Right lung (tissue), 5 donors: ENCODE results near the gene RAB40B. TPM values are rescaled to one million over a fixed set of nuclear protein-coding genes. Genes with fewer than 3 reads are reported as not detected.
"Not testable (repeated sequence)": the region's sequence is repeated elsewhere in the genome, so short reads cannot be mapped to it uniquely, and the experiment has no call there.

Experiments
- DNase-seq, 2 donors: peaks; one replicate each; pipeline ENCODE4 v3.0.0-alpha.2; 2013
- polyA plus RNA-seq, 5 donors: library from polyadenylated mRNA; unstranded; fragments of 120-200 nt; gene quantifications; one replicate each; pipeline versions ENCODE4 v1.2.1 to v1.2.3, GENCODE V29; 2013; ENCODE audit warnings: inconsistent platforms in 1 of 5, low replicate concordance in 1 of 5; ENCODE audit not compliant: insufficient read length in 5 of 5, insufficient read depth in 1 of 5

The RAB40B gene
- polyA plus RNA-seq, 5 donors = 15.4 to 31.9 (median 22.4) TPM

DNA sequence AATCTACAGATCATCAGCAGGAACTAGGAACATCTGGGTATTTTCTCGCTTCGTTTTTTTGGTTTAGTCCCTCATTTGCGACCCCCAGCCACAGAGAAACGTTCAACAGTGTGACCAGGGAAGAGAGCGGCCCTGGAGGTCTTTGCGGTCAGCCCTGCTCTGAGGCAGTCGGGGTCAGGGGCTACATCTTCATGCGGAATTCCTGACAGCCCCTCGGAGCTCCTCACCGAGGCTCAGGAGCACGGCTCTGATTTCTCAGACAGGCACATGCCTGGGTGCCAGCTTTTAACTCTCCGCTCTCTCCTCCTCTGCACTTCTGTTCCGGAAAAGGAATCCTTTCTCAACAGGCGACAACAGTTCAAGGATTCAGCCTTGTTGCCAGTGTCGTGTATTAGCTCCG, 42.2 kb downstream of the RAB40B start:
- no peak for DNase-seq

- no peak for DNase-seq
These were observed 43.0 kb downstream of the RAB40B start for GRCh38 chr17:82655523-82655922.

GRCh38 chr17:82655038-82655479, 43.4 kb downstream of the RAB40B start:
- no peak for DNase-seq

GRCh38 chr17:82654611-82655010, 43.9 kb downstream of the RAB40B start:
- not testable (repeated sequence) for DNase-seq

DNA sequence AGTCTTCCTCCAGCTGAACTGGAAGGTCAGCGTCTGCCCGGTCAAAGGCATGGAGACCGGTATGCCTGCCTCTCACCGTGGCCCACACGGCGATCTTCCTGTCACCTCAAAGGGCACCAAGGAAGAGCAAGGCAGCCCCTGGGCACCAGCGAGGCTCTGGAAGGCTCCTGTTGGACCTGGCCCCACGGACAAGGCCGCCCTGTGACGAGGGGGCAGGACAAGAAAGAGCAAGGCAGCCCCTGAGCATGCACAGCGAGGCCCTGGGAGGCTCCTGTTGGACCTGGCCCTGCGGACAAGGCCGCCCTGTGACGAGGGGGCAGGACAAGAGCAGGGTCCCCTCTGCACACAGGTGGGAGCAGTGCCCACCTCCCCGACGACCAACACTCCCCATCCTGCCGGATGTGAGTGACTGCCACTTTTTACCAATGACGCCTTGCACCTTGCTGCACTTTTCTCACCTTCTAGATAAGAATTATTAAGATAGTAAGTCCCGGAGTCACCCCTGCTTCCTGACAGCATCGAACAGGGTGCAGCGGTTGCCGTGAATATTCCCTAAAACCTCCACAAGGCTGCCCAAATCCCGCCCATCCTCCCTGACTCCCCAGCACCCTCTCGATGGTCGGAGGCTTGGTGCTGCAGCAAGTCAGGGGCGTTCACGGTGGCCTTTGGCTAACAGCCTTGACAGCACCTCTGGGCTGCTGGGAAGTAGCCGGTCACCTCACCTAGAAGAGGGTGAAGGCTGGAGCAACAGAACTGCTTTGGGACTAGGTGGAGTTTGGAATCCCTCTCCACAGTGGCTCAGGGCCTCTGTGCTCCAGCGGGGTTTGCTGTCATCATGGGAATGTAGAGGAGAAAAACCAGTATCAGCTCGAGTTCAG, 44.6 kb downstream of the RAB40B start:
- DNase-seq = no peak

- DNase-seq = no peak
These were observed 47.8 kb downstream of the RAB40B start for GRCh38 chr17:82650723-82651122.

DNA sequence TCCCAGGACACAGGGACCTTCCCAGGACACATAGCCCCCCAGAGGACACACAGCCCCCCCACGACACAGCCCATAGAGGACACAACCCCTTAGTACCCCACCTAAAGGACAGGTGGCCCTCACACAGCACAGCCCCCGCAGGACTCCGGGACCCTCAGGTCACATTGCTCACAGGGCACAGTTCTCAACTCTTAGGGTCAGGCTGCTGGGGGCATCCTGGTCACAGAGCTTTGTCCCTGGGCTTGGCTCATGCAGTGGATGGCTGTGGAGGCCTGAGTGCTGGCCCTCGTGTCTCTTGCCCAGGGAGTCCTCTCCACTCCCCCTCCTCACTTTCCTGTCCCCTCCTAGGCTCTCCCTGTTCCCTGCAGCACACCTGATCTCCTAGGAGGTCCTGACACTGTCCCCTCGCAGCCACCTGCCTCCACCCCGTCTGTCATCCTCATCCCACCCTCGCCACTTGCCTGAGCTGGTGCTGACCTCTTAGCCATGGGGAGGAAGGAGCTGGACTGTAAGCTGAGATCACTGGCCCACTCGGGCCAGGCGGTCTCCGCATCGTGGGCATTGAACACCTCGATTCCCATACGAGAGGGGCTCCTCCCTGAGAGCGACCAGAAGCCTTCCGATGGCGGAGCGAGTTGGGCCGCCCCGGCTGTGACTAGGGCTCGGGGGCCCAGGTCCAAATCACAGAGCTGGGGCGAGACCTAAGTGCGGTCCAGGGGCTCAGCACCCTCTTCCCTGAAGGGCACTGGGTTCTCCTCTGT, 48.8 kb downstream of the RAB40B start:
- DNase-seq = no peak

DNA sequence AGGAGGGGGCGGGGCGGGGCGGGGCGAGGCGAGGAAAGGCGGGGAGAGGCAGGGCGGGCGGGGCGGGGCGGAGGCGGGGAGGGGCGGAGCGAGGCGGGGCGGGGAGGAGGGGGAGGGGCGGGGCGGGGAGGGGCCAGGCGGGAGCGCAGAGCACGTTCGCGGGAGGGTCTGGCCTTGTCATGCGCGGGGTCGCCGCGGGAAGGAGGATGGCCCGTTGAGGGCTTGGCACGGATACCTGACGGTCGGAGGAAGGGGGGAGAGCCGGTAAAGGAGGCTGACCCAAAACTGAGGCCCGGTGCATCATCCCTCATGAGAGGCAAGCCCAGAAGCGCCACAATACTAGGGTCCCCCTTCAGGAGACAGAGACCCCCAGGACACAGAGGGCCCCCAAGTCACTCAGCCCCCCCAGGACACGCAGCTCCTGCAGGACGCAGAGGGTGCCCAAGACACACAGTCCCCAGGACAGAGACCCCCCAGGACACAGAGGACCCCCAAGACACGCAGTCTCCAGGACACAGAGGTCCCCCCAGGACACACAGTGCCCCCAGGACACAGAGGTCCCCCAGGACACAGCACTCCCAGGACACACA, 49.7 kb downstream of the RAB40B start:
- peak; percentile 28 to 29 for DNase-seq

- DNase-seq = peak; percentile 96 to 98
These were observed 50.3 kb downstream of the RAB40B start, which contains the start of gene WDR45B for GRCh38 chr17:82648165-82648668. TSS of gene WDR45B (minus strand) at chr17:82648444. CDS start at chr17:82648340, 104 bp downstream.

GRCh38 chr17:82647593-82648164, 50.8 kb downstream of the RAB40B start:
- DNase-seq = peak in 1 of 2 donors; percentile 13

- no peak for DNase-seq
These were observed 53.0 kb downstream of the RAB40B start for GRCh38 chr17:82645516-82645915.

- no peak for DNase-seq
These were observed 54.4 kb downstream of the RAB40B start for GRCh38 chr17:82644148-82644547.

DNA sequence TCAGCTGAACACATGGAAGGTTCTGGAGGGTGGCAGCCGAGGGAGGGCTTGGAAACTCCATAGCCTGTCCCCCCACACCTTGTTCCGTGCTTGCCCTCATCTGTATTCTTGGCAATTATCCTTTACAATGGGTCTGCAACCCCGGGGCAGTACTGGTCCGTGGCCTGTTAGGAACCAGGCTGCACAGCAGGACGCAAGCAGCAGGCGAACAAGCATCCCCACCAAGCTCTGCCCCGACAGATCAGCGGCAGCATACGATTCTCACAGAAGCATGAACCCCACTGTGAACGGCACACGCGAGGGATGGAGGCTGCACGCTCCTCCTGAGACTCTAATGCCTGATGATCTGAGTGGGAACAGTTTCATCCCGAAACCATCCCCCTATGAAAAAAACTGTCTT, 56.5 kb downstream of the RAB40B start:
- no peak for DNase-seq

- no peak for DNase-seq
These were observed 58.5 kb downstream of the RAB40B start for GRCh38 chr17:82640036-82640435.

GRCh38 chr17:82639628-82640027, 58.9 kb downstream of the RAB40B start:
- DNase-seq = no peak

- DNase-seq = no peak
These were observed 60.2 kb downstream of the RAB40B start for GRCh38 chr17:82638183-82638773.

GRCh38 chr17:82636626-82637598, 61.6 kb downstream of the RAB40B start:
- DNase-seq = peak in 1 of 2 donors; percentile 31

- DNase-seq = no peak
These were observed 65.2 kb downstream of the RAB40B start for GRCh38 chr17:82633343-82633742.

DNA sequence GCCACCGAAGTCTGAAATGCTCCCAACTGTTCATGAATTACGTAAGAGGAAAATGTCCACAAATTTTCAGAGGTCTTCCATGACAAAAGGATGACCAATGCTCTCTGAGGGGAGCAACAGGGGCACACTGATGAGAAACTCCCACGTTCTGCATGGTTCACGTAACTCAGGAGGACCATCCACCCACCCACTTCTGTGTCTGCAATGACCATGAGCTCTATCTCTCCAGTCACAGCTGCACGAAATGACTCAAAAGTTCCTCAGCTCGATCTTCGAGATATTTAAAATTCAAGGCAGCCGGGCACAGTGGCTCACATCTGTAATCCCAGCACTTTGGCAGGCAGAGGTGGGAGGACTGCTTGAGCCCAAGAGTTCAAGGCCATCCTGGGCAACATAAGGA, 66.0 kb downstream of the RAB40B start:
- DNase-seq = no peak

DNA sequence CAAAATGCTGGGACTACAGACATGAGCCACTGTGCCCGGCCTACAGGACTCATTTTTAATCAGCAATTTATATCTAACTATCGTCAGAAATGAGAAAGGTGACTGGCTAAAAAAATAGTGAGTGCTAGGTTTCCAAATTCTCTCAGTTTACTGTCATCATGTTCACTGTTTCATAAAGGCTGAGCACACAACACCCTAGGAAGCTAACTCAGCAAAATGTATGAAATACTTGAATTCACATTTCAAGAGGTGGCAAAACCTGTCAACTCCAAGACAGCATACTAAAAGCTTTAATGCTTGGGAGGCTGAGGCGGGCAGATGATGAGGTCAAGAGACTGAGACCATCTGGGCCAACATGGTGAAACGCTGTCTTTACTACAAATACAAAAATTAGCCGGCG, 67.0 kb downstream of the RAB40B start:
- no peak for DNase-seq
